Naive thymus-derived CD4-positive, alpha-beta T cell (primary cell): ENCODE results near the gene PLEKHM3. TPM values are rescaled to one million over a fixed set of nuclear protein-coding genes. Genes with fewer than 3 reads are reported as not detected.

Experiments used
- ATAC-seq: fragments of 150-1000 bp; cut with Tn5 transposase; 2 replicates; pipeline ENCODE4 v1.10.0; 2021; ENCODE audit warnings: mild to moderate bottlenecking, moderate library complexity
- CTCF ChIA-PET: fragments of 350-600 bp; sonication (Branson Sonifier 250); formaldehyde crosslinking; loops from one replicate; lab custom pipeline; 2021; ENCODE audit warnings: antibody characterized with exemption; lab: Charles Lee
- POLR2A ChIA-PET: fragments of 350-600 bp; sonication (Branson Sonifier 250); formaldehyde crosslinking; loops from one replicate; lab custom pipeline; 2021; ENCODE audit warnings: antibody characterized with exemption, inconsistent platforms; lab: Charles Lee
- DNase-seq, 9 donors: peaks; one replicate each; pipeline versions ENCODE4 v3.0.0 to v3.0.0-alpha.2; 2020 to 2022; ENCODE audit warnings: mixed read lengths in 1 of 9
- H3K27ac ChIP-seq: one replicate; pipeline ENCODE4 v1.7.0; 2013; ENCODE audit warnings: mild to moderate bottlenecking, low read depth, low read length, moderate library complexity
- H3K27me3 ChIP-seq, 2 donors: one replicate each; pipeline ENCODE4 v1.7.0; 2013; ENCODE audit warnings: low read length in 2 of 2, mild to moderate bottlenecking in 2 of 2, moderate library complexity in 2 of 2; ENCODE audit not compliant: control insufficient read depth in 2 of 2, insufficient read depth in 2 of 2
- H3K36me3 ChIP-seq, 3 experiments: 1 replicate in 2 of 3; 2 replicates in 1 of 3; pipeline ENCODE4 v1.7.0; 2013; ENCODE audit warnings: low read length in 3 of 3, mild to moderate bottlenecking in 3 of 3, moderate library complexity in 1 of 3; ENCODE audit not compliant: insufficient read depth in 3 of 3, control insufficient read depth in 2 of 3
- H3K4me1 ChIP-seq, 2 donors: one replicate each; pipeline ENCODE4 v1.7.0; 2013; ENCODE audit warnings: low read length in 2 of 2, mild to moderate bottlenecking in 2 of 2, moderate library complexity in 1 of 2; ENCODE audit not compliant: control insufficient read depth in 2 of 2, insufficient read depth in 2 of 2
- H3K4me3 ChIP-seq: 2 replicates; pipeline ENCODE4 v1.7.0; 2013; ENCODE audit warnings: mild to moderate bottlenecking, low read length
- H3K9me3 ChIP-seq, 3 experiments: 1 replicate in 2 of 3; 2 replicates in 1 of 3; pipeline ENCODE4 v1.7.0; 2013; ENCODE audit warnings: low read length in 3 of 3; ENCODE audit not compliant: control insufficient read depth in 2 of 3
- H3K27ac Mint-ChIP-seq, 9 donors: one replicate each; pipeline ENCODE4 v1.8.0; 2020 to 2022; ENCODE audit warnings: mixed read lengths in 9 of 9, mild to moderate bottlenecking in 8 of 9, moderate library complexity in 5 of 9, inconsistent platforms in 2 of 9
- H3K27me3 Mint-ChIP-seq, 5 donors: one replicate each; pipeline ENCODE4 v1.8.0; 2021 to 2022; ENCODE audit warnings: mixed read lengths in 5 of 5, mild to moderate bottlenecking in 1 of 5
- H3K36me3 Mint-ChIP-seq, 5 donors: one replicate each; pipeline ENCODE4 v1.8.0; 2020 to 2022; ENCODE audit warnings: mixed read lengths in 5 of 5, mild to moderate bottlenecking in 3 of 5, inconsistent platforms in 1 of 5
- H3K4me1 Mint-ChIP-seq, 7 donors: one replicate each; pipeline ENCODE4 v1.8.0; 2020 to 2022; ENCODE audit warnings: mixed read lengths in 7 of 7, mild to moderate bottlenecking in 3 of 7, inconsistent platforms in 1 of 7
- H3K4me3 Mint-ChIP-seq, 10 donors: one replicate each; pipeline ENCODE4 v1.8.0; 2020 to 2022; ENCODE audit warnings: mild to moderate bottlenecking in 10 of 10, mixed read lengths in 10 of 10, moderate library complexity in 6 of 10, inconsistent platforms in 2 of 10
- H3K9me3 Mint-ChIP-seq, 11 donors: one replicate each; pipeline ENCODE4 v1.8.0; 2020 to 2022; ENCODE audit warnings: mixed read lengths in 11 of 11, mild to moderate bottlenecking in 4 of 11, inconsistent platforms in 1 of 11, moderate library complexity in 1 of 11
- intact Hi-C, 2 donors: fragments of 100-400 bp; cut with micrococcal nuclease; formaldehyde crosslinking; loops; one replicate each; pipeline ENCODE4 v1.15.1; 2023
- polyA plus RNA-seq, 2 donors: library from polyadenylated mRNA; unstranded; fragments of 300-500 nt; fragmentation: Illumina TruSeq; gene quantifications; one replicate each; pipeline ENCODE4 v1.2.3, GENCODE V29; 2021
- total RNA-seq, 6 experiments: library from RNA in 5 of 6; stranded (reverse) in 5 of 6; gene quantifications; 1 replicate in 5 of 6; 2 replicates in 1 of 6; pipeline ENCODE4 v1.2.3 and lab custom pipeline; 2021 to 2026

PLEKHM3 gene
- total and polyA plus RNA-seq, 7 experiments from 2014 or later = 3.8 to 19.4 (median 13.8) TPM

GRCh38 chr2:207898354-207898695 is 127.0 kb downstream of the PLEKHM3 start:
- POLR2A ChIA-PET = interaction anchor here (0.5 kb wide), 1 partner anchor 855 kb away, joined by 3 read pairs; no protein-coding TSS in a partner anchor
- Mint-ChIP-seq H3K27ac (no peak overlapping the region), H3K4me1 (no peaks in the 10 kb centered on the region), H3K27me3 (no peaks in the 10 kb centered on the region), H3K4me3 (no peak overlapping the region), H3K9me3 (no peaks in the 10 kb centered on the region), H3K36me3 (peaks cover 0 to 34% (median 31%) of the 10 kb centered on the region in 5 donors)
- DNase-seq (no peak), ATAC-seq (no peak)
- Histone ChIP-seq H3K4me3 (no peak overlapping the region), H3K9me3 (no peaks in the 10 kb centered on the region), H3K4me1 (no peaks in the 10 kb centered on the region), H3K27me3 (no peaks in the 10 kb centered on the region), H3K36me3 (peaks cover 0 to 4% (median 0%) of the 10 kb centered on the region in 3 experiments), H3K27ac (no peak overlapping the region)
- CTCF ChIA-PET = no interaction called here
- intact Hi-C loops = no loop called here

GRCh38 chr2:207897541-207898353 is 127.6 kb downstream of the PLEKHM3 start:
- Histone ChIP-seq H3K27ac (no peak overlapping the region), H3K27me3 (no peaks in the 10 kb centered on the region), H3K9me3 (no peaks in the 10 kb centered on the region), H3K4me3 (no peak overlapping the region), H3K36me3 (peaks cover 0 to 4% (median 0%) of the 10 kb centered on the region in 3 experiments), H3K4me1 (no peaks in the 10 kb centered on the region)
- intact Hi-C loops = no loop called here
- ATAC-seq (no peak), DNase-seq (no peak)
- Mint-ChIP-seq H3K4me3 (no peak overlapping the region), H3K4me1 (no peaks in the 10 kb centered on the region), H3K27ac (no peak overlapping the region), H3K36me3 (peaks cover 0 to 35% (median 30%) of the 10 kb centered on the region in 5 donors), H3K27me3 (no peaks in the 10 kb centered on the region), H3K9me3 (no peaks in the 10 kb centered on the region)
- ChIA-PET POLR2A (interaction anchor here (0.5 kb wide), 1 partner anchor 855 kb away, joined by 3 read pairs; no protein-coding TSS in a partner anchor), CTCF (no interaction called here)

GRCh38 chr2:207896525-207897285 is 128.6 kb downstream of the PLEKHM3 start:
- Histone ChIP-seq H3K4me1 (no peaks in the 10 kb centered on the region), H3K9me3 (no peaks in the 10 kb centered on the region), H3K4me3 (no peak overlapping the region), H3K36me3 (peaks cover 0 to 4% (median 0%) of the 10 kb centered on the region in 3 experiments), H3K27me3 (no peaks in the 10 kb centered on the region), H3K27ac (no peak overlapping the region)
- H3K27me3 Mint-ChIP-seq = no peaks in the 10 kb centered on the region
- ChIA-PET CTCF (no interaction called here), POLR2A (interaction anchor here (0.9 kb wide), 1 partner anchor 59 kb away, joined by 3 read pairs; no protein-coding TSS in a partner anchor)
- H3K9me3 Mint-ChIP-seq = no peaks in the 10 kb centered on the region
- H3K4me3 Mint-ChIP-seq = no peak overlapping the region
- ATAC-seq (no peak), DNase-seq (no peak)
- H3K36me3 Mint-ChIP-seq = peaks cover 0 to 32% (median 28%) of the 10 kb centered on the region in 5 donors
- no peaks in the 10 kb centered on the region for H3K4me1 Mint-ChIP-seq
- no peak overlapping the region for H3K27ac Mint-ChIP-seq
- intact Hi-C loops = no loop called here

- no peaks in the 10 kb centered on the region for H3K36me3 ChIP-seq
- H3K36me3 Mint-ChIP-seq = peaks cover 0 to 23% (median 14%) of the 10 kb centered on the region in 5 donors
- no peaks in the 10 kb centered on the region for H3K27me3 Mint-ChIP-seq
- no peaks in the 10 kb centered on the region for H3K4me1 ChIP-seq
- intact Hi-C loops = no loop called here
- no peak overlapping the region for H3K4me3 Mint-ChIP-seq
- ATAC-seq (no peak), DNase-seq (no peak)
- no peaks in the 10 kb centered on the region for H3K4me1 Mint-ChIP-seq
- no peak overlapping the region for H3K4me3 ChIP-seq
- ChIA-PET POLR2A (no interaction called here), CTCF (interaction anchor here (0.6 kb wide), 1 partner anchor 131 kb away, joined by 3 read pairs; no protein-coding TSS in a partner anchor)
- H3K9me3 ChIP-seq = no peaks in the 10 kb centered on the region
- no peaks in the 10 kb centered on the region for H3K9me3 Mint-ChIP-seq
- H3K27me3 ChIP-seq = no peaks in the 10 kb centered on the region
- H3K27ac Mint-ChIP-seq = no peak overlapping the region
- H3K27ac ChIP-seq = no peak overlapping the region
These were observed 130.0 kb downstream of the PLEKHM3 start for GRCh38 chr2:207895274-207895860.

GRCh38 chr2:207892716-207893402 is 132.5 kb downstream of the PLEKHM3 start:
- no peaks in the 10 kb centered on the region for H3K36me3 ChIP-seq
- no peaks in the 10 kb centered on the region for H3K4me1 Mint-ChIP-seq
- H3K27me3 ChIP-seq = no peaks in the 10 kb centered on the region
- H3K4me3 ChIP-seq = no peak overlapping the region
- no peak for ATAC-seq
- H3K4me3 Mint-ChIP-seq = no peak overlapping the region
- no peaks in the 10 kb centered on the region for H3K4me1 ChIP-seq
- no peak overlapping the region for H3K27ac ChIP-seq
- H3K9me3 Mint-ChIP-seq = no peaks in the 10 kb centered on the region
- no peak overlapping the region for H3K27ac Mint-ChIP-seq
- H3K27me3 Mint-ChIP-seq = no peaks in the 10 kb centered on the region
- H3K9me3 ChIP-seq = no peaks in the 10 kb centered on the region
- peaks cover 0 to 10% (median 0%) of the 10 kb centered on the region in 5 donors for H3K36me3 Mint-ChIP-seq
- intact Hi-C loops = no loop called here
- ChIA-PET POLR2A (no interaction called here), CTCF (interaction anchor here (0.6 kb wide), 1 partner anchor 22 kb away, joined by 3 read pairs; no protein-coding TSS in a partner anchor)
- DNase-seq = no peak

- no peaks in the 10 kb centered on the region for H3K27me3 Mint-ChIP-seq
- ChIA-PET POLR2A (no interaction called here), CTCF (no interaction called here)
- H3K27ac Mint-ChIP-seq = no peak overlapping the region
- DNase-seq = no peak
- ATAC-seq = no peak
- H3K4me1 Mint-ChIP-seq = no peaks in the 10 kb centered on the region
- peaks cover 0 to 10% (median 0%) of the 10 kb centered on the region in 5 donors for H3K36me3 Mint-ChIP-seq
- Histone ChIP-seq H3K36me3 (no peaks in the 10 kb centered on the region), H3K4me1 (no peaks in the 10 kb centered on the region), H3K9me3 (no peaks in the 10 kb centered on the region), H3K27me3 (no peaks in the 10 kb centered on the region), H3K27ac (no peak overlapping the region), H3K4me3 (no peak overlapping the region)
- no peak overlapping the region for H3K4me3 Mint-ChIP-seq
- no peaks in the 10 kb centered on the region for H3K9me3 Mint-ChIP-seq
- intact Hi-C loops = no loop called here
These were observed 134.1 kb downstream of the PLEKHM3 start for GRCh38 chr2:207891086-207891844.
